Muscle of leg (tissue), 11 donors: ENCODE data around the gene ORAI2. TPM values are rescaled to one million over a fixed set of nuclear protein-coding genes. Genes with fewer than 3 reads are reported as not detected.

Experiments used
- DNase-seq: peaks from one replicate; pipeline ENCODE4 v3.0.0; 2013
- H3K27ac ChIP-seq: one replicate; pipeline ENCODE4 v1.5.1; 2013; ENCODE audit warnings: mild to moderate bottlenecking, low read length, control low read depth
- H3K27me3 ChIP-seq: one replicate; pipeline ENCODE4 v1.6.1; 2013; ENCODE audit warnings: low read length; ENCODE audit not compliant: control insufficient read depth, insufficient read depth
- H3K36me3 ChIP-seq: one replicate; pipeline ENCODE4 v1.6.1; 2013; ENCODE audit warnings: low read length; ENCODE audit not compliant: control insufficient read depth, insufficient read depth
- H3K4me1 ChIP-seq: one replicate; pipeline ENCODE4 v1.6.1; 2013; ENCODE audit warnings: low read length; ENCODE audit not compliant: control insufficient read depth, insufficient read depth
- H3K4me3 ChIP-seq: one replicate; pipeline ENCODE4 v1.5.1; 2013; ENCODE audit warnings: low read length, control low read depth
- H3K9me3 ChIP-seq: replicated peaks from 2 replicates; pipeline ENCODE4 v1.6.1; 2013; ENCODE audit warnings: low read depth, low read length; ENCODE audit not compliant: control insufficient read depth
- WGBS: methylation state at CpG from one replicate; pipeline ENCODE4 v1.1.5; 2013; ENCODE audit warnings: missing lambda C conversion rate; ENCODE audit not compliant: insufficient coverage; 5-methylcytosine and 5-hydroxymethylcytosine counted together
- polyA plus RNA-seq, 8 donors: library from polyadenylated mRNA; unstranded; fragments of 120-200 nt; gene quantifications; one replicate each; pipeline versions ENCODE4 v1.2.1 to v1.2.3, GENCODE V29; 2013; ENCODE audit warnings: inconsistent platforms in 1 of 8, low replicate concordance in 1 of 8; ENCODE audit not compliant: insufficient read length in 8 of 8, insufficient read depth in 1 of 8
- total RNA-seq: library from RNA; stranded (reverse); fragments of 120-200 nt; gene quantifications from one replicate; pipeline ENCODE4 v1.2.4, GENCODE V29; 2013

ORAI2 gene
- total and polyA plus RNA-seq, 9 donors: 7.0 to 17.8 (median 11.5) TPM

DNA sequence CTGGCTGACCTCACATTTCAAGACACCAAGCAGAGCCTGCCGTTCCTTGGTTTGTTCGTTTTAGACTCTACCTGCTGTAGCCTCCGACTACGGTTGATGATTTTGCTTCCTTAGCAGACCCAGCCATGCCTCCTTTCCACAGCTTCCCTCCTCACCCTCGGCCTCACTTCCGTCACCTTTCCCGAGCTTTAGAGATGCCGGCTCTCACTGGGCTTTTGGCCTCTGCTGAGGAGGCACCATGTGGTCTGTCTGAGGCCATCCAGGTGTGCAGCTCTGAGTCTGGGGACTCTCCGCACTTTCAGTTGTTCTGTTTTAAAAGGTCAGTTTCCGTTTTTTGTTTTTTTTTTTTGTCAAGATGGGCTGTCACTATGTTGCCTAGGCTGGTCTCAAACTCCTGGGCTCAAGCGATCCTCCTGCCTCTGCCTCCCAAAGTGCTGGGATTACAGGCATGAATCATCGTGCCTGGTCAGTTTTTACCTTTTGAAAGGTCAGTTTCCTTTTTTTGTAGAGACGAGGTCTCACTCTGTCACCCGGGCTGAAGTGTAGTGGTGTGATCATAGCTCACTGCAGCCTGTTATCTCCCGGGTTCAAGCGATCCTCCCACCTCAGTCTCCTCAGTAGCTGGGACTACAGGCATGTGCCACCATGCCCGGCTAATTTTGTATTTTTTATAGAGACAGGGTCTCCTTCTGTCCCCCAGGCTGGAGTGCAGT, 11.7 kb downstream of the ORAI2 start:
- H3K27me3 ChIP-seq: no peaks in the 10 kb centered on the region
- peaks cover 5% of the 10 kb centered on the region for H3K4me1 ChIP-seq
- H3K27ac ChIP-seq: no peak overlapping the region
- H3K4me3 ChIP-seq: no peak overlapping the region
- DNase-seq: no peak
- no peaks in the 10 kb centered on the region for H3K9me3 ChIP-seq
- 87% methylated on average over 10 of the region's 17 CpGs for WGBS
- peaks cover 28% of the 10 kb centered on the region for H3K36me3 ChIP-seq

DNA sequence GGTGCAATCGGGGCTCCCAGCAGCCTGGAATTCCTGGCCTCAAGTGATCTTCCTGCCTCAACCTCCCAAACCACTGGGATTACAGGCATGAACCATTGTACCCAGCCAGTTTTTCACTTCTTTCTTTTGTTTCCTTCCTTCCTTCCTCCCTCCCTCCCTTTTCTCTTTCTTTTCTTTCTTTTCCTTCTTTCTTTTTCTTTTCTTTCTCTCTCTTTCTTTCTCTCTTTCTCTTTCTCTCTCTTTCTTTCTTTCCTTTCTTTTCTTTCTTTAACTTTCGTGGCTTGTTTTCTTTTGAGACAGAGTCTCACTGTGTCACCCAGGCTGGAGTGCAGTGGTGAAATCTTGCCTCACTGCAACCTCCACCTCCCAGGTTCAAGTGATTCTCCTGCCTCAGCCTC, 12.3 kb downstream of the ORAI2 start:
- 50% methylated on average over 2 of the region's 2 CpGs for WGBS
- H3K36me3 ChIP-seq: peaks cover 26% of the 10 kb centered on the region
- no peaks in the 10 kb centered on the region for H3K9me3 ChIP-seq

DNA sequence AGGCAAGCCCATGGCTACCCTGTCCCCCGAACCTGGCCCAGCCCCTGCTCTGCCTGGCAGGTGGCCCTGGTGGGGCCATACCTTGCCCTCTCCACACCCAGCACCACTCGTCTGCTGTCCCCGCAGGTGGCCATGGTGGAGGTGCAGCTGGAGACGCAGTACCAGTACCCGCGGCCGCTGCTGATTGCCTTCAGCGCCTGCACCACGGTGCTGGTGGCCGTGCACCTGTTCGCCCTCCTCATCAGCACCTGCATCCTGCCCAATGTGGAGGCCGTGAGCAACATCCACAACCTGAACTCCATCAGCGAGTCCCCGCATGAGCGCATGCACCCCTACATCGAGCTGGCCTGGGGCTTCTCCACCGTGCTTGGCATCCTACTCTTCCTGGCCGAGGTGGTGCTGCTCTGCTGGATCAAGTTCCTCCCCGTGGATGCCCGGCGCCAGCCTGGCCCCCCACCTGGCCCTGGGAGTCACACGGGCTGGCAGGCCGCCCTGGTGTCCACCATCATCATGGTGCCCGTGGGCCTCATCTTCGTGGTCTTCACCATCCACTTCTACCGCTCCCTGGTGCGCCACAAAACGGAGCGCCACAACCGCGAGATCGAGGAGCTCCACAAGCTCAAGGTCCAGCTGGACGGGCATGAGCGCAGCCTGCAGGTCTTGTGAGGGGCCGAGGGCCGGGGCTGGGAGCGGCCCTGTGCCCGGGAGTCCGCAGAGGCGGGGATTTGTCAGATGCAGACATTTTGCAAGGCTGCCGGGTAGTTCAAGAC, 13.2 kb downstream of the ORAI2 start:
- Histone ChIP-seq H3K4me1 (peaks cover 4% of the 10 kb centered on the region), H3K9me3 (no peaks in the 10 kb centered on the region), H3K36me3 (peaks cover 26% of the 10 kb centered on the region), H3K27ac (no peak overlapping the region), H3K27me3 (no peaks in the 10 kb centered on the region), H3K4me3 (no peak overlapping the region)
- WGBS: 95% methylated on average over 40 of the region's 41 CpGs
- no peak for DNase-seq

More for the DNA sequence above, 12.3 kb downstream of the ORAI2 start:
- Histone ChIP-seq H3K27ac (no peak overlapping the region), H3K27me3 (no peaks in the 10 kb centered on the region), H3K4me1 (no peaks in the 10 kb centered on the region), H3K4me3 (no peak overlapping the region)
- no peak for DNase-seq

DNA sequence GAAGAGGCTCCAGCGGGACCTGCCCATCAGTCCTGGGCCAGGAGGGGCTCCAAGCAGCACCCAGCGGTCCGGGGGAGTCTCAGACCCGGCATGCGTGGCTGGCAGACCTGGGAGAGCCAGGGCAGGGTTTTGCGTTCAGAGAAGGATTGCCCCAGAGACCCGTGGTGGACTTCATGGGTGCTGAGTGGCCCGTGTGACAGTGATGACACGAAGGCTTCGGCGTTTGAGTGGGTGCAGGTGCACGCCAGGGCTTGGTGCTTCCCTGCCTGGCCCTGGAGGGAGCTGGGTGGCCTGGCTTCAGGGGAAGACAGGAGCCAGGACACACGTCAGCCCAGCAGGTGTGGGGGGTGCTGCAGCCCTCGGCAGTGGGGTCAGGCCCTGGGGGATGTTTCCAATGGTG, 13.9 kb downstream of the ORAI2 start:
- Histone ChIP-seq H3K9me3 (no peaks in the 10 kb centered on the region), H3K27ac (no peak overlapping the region), H3K4me1 (peaks cover 7% of the 10 kb centered on the region), H3K27me3 (no peaks in the 10 kb centered on the region), H3K36me3 (peaks cover 21% of the 10 kb centered on the region), H3K4me3 (no peak overlapping the region)
- DNase-seq: no peak
- 90% methylated on average over 14 of the region's 14 CpGs for WGBS

DNA sequence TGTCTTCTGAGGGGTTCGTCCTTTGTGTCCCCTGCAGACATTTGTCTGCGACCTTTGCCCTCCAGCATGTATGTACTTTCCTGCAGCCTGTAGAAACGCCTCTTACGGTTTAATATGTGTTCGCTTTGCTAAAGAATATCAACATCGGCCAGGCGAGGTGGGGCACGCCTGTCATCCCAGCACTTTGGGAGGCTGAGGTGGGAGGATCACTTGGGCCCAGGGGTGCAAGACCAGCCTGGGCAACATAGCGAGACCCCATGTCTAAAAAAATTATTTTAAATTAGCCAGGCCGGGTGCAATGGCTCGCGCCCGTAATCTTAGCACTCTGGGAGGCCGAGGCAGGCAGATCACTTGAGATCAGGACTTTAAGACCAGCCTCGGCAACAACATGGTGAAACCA, 15.8 kb downstream of the ORAI2 start:
- WGBS: 95% methylated on average over 12 of the region's 15 CpGs
- Histone ChIP-seq H3K27me3 (no peaks in the 10 kb centered on the region), H3K4me3 (no peak overlapping the region), H3K27ac (no peak overlapping the region), H3K9me3 (no peaks in the 10 kb centered on the region), H3K36me3 (peaks cover 16% of the 10 kb centered on the region), H3K4me1 (peaks cover 7% of the 10 kb centered on the region)
- no peak for DNase-seq

DNA sequence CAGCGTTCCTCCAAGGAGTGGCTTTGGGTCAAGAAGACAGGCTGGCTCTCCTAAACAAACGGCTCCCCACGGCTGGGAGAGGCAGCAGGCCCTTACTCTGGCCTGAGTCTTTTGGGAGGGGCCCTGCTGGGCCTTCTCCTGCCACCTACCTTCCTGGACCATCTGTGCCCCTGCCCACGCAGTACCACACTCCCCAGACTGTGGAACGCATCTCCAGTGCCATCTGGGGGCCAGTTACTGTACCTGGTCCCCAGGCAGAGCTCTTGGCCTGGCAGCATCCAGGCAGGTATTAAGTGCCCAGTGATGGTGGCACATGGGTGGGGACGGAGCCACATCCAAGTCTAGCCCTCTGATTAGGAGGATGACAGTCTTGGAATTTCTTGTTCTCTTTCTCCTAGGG, 16.9 kb downstream of the ORAI2 start:
- WGBS: 71% methylated on average over 3 of the region's 6 CpGs
- no peaks in the 10 kb centered on the region for H3K27me3 ChIP-seq

DNA sequence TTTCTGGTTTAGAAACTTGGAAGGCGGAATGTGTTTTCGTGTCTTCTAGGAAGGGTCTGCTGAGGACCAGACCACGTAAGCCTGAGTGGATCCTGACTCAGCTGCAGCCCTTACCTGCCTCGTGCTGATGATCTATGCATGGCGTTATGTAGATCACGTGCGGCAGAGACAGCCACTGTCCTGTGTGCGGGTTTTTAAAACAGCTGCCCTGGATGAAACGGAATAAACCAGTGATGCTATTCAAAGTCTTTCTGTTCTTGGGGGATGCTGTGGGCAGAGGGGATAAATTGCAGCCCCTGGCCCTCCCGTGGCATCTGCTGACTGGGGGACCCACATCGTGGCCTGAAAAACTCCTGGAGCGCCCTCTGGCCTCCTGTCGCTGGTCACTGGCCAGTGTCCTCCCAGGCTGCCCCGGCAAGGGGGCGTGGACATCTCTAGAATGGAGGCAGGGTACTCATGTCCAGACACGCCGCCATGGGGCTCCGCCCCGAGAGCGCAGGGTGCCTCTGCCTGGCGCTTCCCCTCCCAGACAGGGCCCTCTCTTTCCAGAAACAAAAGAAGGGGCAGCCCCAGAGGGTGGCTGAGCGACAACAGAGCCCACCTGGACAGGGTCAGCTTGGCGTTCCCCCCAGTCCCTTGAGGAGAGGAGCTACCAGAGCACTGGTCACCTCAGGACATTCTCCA, 18.1 kb downstream of the ORAI2 start:
- DNase-seq: no peak
- 40% methylated on average over 23 of the region's 23 CpGs for WGBS
- no peaks in the 10 kb centered on the region for H3K9me3 ChIP-seq
- H3K36me3 ChIP-seq: peaks cover 27% of the 10 kb centered on the region
- H3K4me3 ChIP-seq: no peak overlapping the region
- peaks cover 7% of the 10 kb centered on the region for H3K4me1 ChIP-seq
- H3K27ac ChIP-seq: no peak overlapping the region
- H3K27me3 ChIP-seq: no peaks in the 10 kb centered on the region

More for the DNA sequence above, 16.9 kb downstream of the ORAI2 start:
- H3K4me3 ChIP-seq: no peak overlapping the region
- H3K9me3 ChIP-seq: no peaks in the 10 kb centered on the region
- H3K36me3 ChIP-seq: peaks cover 20% of the 10 kb centered on the region
- no peak for DNase-seq
- peaks cover 7% of the 10 kb centered on the region for H3K4me1 ChIP-seq
- H3K27ac ChIP-seq: no peak overlapping the region

DNA sequence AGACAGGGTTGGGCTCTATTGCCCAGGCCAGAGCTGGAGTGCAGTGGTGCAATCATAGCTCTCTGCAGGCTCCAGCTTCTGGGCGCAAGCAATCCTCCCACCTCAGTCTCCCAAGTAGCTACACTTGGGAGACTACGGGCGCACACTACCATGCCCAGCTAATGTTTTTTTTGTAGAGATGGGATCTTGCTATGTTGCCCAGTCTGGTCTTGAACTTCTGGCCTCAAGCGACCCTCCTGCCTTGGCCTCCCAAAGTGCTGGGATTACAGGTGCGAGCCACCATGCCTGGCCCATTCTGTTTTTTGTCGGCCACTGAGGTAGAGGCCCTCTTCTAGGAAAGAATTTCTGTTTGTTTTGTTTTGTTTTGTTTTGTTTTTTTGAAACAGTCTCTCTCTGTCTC, 19.1 kb downstream of the ORAI2 start:
- DNase-seq: no peak
- Histone ChIP-seq H3K27me3 (no peaks in the 10 kb centered on the region), H3K36me3 (peaks cover 27% of the 10 kb centered on the region), H3K27ac (no peak overlapping the region), H3K4me3 (no peak overlapping the region), H3K4me1 (peaks cover 7% of the 10 kb centered on the region), H3K9me3 (no peaks in the 10 kb centered on the region)
- WGBS: 95% methylated on average over 3 of the region's 6 CpGs

DNA sequence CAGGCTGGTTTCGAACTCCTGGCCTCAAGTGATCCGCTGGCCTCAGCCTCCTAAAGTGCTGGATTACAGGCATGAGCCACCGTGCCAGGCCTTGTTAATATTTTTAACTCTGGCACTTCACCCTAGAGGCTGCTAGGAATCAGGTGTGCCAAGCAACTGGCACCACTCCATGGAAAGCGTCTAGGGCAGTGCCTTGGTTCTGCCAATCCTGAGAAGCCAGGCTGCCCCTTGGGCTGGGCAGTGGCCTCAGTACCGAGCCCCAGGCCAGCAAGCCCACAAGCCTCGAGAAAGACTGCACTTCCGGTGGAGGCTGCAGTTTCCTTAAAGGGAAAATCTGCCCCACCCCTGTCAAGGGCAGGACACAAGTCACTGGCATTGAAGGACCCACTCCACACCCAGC, 19.9 kb downstream of the ORAI2 start:
- Histone ChIP-seq H3K4me3 (no peak overlapping the region), H3K27me3 (no peaks in the 10 kb centered on the region), H3K9me3 (no peaks in the 10 kb centered on the region), H3K36me3 (peaks cover 32% of the 10 kb centered on the region), H3K27ac (no peak overlapping the region), H3K4me1 (peaks cover 7% of the 10 kb centered on the region)
- 80% methylated on average over 7 of the region's 7 CpGs for WGBS
- DNase-seq: no peak

DNA sequence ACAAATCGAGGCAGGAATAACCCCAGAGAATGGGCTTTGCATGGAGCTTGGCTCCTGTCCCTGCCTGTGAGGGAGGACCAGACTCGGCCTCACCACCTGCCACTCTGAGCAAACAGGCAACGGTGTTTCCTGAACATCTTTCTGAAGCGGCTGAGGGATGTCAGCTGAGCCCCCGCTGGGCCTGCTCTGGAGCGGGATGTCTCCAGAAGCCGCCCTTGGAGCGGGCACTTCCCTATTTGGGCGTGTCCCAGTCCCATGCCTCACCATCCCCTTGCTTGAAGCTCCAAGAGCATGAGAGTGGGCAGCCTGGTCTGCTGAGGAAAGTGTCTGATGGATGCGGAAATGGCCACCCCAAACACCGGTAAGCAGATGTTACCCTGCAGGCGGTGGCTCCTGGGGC, 21.1 kb downstream of the ORAI2 start:
- H3K36me3 ChIP-seq: peaks cover 41% of the 10 kb centered on the region
- H3K27me3 ChIP-seq: no peaks in the 10 kb centered on the region
- H3K4me3 ChIP-seq: no peak overlapping the region
- no peak overlapping the region for H3K27ac ChIP-seq
- DNase-seq: no peak
- 61% methylated on average over 12 of the region's 12 CpGs for WGBS
- peaks cover 7% of the 10 kb centered on the region for H3K4me1 ChIP-seq
- no peaks in the 10 kb centered on the region for H3K9me3 ChIP-seq
